Mucosa of gallbladder (tissue), 1 donor: ENCODE measurements around the gene KCNG2. TPM values are rescaled to one million over a fixed set of nuclear protein-coding genes. Genes with fewer than 3 reads are reported as not detected.

Experiments
- DNase-seq: peaks from one replicate; pipeline ENCODE4 v3.0.0-alpha.2; 2020; ENCODE audit warnings: low spot score
- total RNA-seq: library from RNA; stranded (reverse); gene quantifications from one replicate; pipeline ENCODE4 v1.2.1, GENCODE V29; 2021
- donor health status: DM: no; HTN: no; CAD: no.

The KCNG2 gene
- total RNA-seq, 1 donor from 2014 or later, result not detected

DNA sequence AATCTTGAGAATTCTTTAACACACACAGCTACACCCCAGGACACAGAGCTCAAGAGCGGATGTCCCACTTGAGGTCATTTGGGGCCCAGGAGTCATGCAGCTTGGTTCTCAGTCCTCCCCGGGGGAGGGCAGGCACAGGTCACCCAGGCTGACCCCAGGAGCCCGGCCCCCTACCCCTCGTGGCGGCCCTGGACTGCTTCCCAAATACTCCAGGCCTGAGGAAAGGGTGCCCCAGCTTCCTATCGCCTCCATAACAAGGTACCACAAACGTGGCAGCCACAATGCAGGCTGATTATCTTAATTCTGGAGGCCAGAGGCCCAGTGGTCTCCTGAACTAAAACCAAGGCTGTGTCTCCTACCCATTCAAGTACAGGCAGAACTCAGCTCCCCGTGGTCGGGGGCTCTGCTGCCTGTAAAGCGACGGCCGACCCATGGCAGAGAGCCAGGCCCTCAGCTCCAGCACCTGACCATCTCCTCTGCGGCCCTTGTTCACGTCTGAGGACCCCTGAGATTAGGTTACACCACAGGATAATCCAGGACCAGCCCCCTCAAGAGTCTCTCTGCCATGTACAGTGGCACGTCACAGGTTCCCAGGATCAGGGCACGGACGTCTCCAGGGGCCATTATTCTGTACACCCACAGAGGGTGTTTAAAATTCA, 143.2 kb downstream of the KCNG2 start:
- no peak for DNase-seq

GRCh38 chr18:79941473-79942119, 143.9 kb downstream of the KCNG2 start:
- no peak for DNase-seq

DNA sequence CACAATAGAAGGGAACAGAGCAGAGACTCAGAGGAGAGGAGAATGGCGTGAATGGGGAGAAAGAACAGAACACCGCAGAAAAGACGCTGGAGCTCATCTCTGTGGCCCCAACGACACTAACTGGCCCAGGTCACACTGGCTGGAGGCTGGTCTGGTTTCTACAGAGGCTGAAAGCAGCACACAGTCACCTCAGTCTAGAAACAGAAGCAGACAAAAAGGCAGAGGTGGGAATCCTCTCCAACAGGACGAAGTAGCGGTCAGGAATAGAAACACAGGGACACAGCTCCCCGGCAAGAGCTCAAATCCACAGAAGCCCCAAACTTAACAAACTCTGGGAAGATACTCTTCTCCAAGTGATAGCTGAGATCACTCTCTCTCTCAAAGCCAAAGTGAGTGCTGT, 144.5 kb downstream of the KCNG2 start:
- no peak for DNase-seq

- no peak for DNase-seq
Observed at GRCh38 chr18:79942786-79943607, 145.3 kb downstream of the KCNG2 start.

DNA sequence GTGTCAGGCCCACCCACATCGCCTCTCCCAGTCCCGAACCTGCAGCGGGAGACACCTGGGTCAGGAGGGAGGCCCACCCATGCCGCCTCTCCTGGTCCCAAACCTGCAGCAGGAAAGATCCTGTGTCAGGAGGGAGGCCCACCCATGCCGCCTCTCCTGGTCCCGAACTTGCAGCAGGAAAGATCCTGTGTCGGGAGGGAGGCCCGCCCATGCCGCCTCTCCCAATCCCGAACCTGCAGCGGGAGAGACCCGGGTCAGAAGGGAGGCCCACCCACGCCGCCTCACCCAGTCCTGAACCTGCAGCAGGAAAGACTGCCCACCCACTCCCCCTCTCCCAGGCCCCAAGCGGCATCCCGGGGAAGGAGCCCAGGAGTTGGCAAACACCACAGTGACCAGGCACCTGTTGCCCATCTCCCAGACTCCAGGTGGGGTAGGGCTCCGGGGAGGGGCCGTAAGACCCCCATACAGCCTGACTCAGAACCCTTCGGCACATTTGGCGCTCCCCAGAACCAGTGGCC, 145.9 kb downstream of the KCNG2 start:
- DNase-seq, result no peak

- no peak for DNase-seq
Observed at GRCh38 chr18:79944126-79944731, 146.5 kb downstream of the KCNG2 start.

DNA sequence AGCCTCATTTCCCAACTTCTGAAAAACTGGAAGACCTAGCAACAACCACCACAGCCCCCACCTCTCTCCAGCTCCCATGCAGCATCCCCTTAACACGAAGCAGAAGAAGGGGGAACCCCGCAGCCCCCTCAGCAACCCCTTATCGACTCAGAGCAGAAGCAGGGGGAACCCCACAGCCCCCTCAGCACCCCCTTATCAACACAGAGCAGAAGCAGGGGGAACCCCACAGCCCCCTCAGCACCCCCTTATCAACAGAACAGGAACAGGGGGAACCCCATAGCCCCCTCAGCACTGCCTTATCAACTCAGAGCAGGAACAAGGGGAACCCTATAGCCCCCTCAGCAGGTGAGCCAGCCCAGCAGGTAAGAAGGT, 147.0 kb downstream of the KCNG2 start:
- DNase-seq, result no peak

DNA sequence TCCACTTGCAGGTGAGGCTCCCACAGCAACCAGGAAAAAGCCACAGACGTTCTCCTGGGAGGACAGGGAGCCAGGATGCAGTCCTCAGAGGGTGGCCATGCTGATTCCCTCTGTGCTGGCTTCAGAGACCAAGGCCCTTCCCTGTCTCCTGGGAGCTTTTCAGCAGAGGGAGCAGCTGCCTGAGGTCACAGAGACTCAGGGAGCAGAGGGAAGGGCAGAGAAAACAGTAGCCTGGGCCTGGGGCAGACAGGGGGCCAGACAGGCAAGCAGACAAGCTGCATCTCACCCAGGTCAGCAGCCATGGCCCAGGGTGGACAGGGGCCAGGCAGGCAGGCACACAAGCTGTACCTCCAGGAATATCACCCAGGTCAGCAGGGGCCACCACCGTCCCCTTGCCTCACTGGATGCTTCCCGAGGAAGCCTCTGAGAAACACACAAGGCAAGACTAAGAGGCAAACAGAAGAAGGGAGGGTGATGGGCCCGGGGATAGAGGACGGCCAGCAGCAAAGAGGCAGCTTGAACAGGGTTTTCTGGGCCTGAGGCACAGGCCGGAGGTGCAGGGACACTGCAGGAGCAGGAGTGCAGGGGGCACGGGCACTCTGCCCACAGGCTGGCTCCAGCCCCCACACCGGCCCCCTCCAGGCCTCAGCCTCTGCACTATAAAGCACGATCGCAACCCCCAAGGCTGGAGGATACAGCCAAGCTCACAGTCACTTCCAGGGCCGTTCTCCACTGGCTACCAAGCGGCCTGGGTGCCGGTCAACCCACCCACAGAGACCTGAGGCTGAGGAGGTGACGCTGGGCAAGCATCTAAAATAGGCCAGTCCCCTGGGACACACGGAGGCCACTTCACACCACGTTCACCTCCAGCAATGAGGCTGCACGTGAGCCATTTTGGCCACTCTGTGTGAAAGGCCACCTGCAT, 147.6 kb downstream of the KCNG2 start:
- no peak for DNase-seq

- no peak for DNase-seq
Observed at GRCh38 chr18:79947054-79947755, 149.5 kb downstream of the KCNG2 start.

DNA sequence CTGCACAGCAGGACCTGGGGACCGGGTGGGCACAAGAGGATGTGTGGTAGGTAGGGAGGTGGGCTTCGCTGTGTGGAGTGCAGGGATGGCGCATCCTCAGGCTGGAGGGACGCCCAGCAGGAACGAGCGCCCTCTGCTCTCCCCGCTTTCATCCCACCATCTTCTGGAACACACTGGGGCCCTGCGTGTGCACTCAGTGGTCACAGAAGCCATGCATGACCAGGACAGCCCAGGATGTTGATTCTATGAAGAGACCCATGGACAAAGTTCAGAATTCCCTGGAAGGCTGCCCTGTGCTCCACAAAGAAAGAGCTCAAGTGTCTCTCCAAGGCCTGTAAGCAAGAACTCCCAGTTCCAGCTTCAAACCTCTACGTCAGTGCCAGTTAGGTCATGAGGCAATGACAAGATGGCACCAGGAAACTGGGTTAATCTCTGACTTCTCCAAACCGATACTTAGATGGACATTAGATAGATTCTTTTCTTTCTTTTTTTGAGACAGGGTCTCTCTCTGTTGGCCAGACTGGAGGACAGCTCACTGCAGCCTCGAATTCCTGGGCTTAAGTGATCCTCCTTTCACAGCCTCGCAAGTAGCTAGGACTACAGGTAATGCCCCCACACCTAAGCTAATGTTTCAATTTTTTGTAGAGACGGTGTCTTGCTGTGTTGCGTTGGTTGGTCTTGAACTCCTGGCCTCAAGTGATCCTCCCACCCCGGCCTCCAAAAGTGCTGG, 150.3 kb downstream of the KCNG2 start:
- no peak for DNase-seq

GRCh38 chr18:79948719-79949411, 151.1 kb downstream of the KCNG2 start:
- DNase-seq, result no peak

Other genes with a start within 250 kb of the KCNG2 start
- gene CTDP1, start 118.1 kb upstream of the KCNG2 start, total RNA-seq, result 27.3 TPM
- gene SLC66A2, start 153.7 kb downstream of the KCNG2 start, total RNA-seq, result 61.3 TPM
- gene HSBP1L1, start 166.7 kb downstream of the KCNG2 start, total RNA-seq, result 21.4 TPM
- 76.7 TPM for gene TXNL4A, start 190.6 kb downstream of the KCNG2 start, total RNA-seq
- 17.7 TPM for gene RBFA, start 236.5 kb downstream of the KCNG2 start, total RNA-seq